T1000 (cell line): Measurements from ENCODE around the gene ARF5.

ENCODE experiments used
- DNase-seq: peaks from one replicate; lab custom pipeline; 2025; ENCODE audit warnings: mixed read lengths; lab: John Stamatoyannopoulos, UW

The ARF5 gene

GRCh38 chr7:127635659-127636285 lies 47.6 kb downstream of the ARF5 start:
- DNase-seq = no peak

DNA sequence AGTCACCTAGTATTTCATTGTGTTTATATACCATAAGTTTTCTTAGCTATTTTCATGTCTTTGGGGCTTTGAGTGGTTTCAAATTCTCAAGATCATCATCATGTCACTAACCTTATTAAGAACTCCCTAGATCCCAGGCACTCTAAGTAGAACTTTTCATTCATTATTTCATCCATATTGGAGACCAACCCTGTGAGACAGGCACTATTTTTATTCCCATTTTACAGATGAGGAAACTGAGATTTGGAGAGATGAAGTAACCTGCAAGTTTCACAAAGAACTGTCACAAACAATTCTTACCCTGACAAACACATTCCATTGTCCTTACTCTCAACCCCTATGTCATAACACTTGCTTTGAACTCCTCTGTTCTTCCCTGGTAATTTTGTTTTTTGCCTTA lies 50.0 kb downstream of the ARF5 start:
- no peak for DNase-seq
